Measurements from ENCODE around the gene MED29.

MED29 gene

GRCh38 chr19:39438270-39438934, 47.2 kb downstream of the MED29 start:
- peaks cover 11 to 13% (median 12%) of the 10 kb centered on the region in 3 donors for H3K36me3 ChIP-seq
- H3K27me3 ChIP-seq: no peaks in the 10 kb centered on the region
- H3K4me3 ChIP-seq: no peak overlapping the region
- intact Hi-C loops (cut with DNase I; ENCODE audit: low total_unique reads): no loop called here
- H3K9me3 ChIP-seq: no peaks in the 10 kb centered on the region
- H3K27ac ChIP-seq: no peak overlapping the region
- DNase-seq: no peak
- TF ChIP-seq CTCF (IDR thresholded peaks at IDR 0.05): no peak
- peaks cover 0 to 29% (median 25%) of the 10 kb centered on the region in 4 donors for H3K4me1 ChIP-seq

DNA sequence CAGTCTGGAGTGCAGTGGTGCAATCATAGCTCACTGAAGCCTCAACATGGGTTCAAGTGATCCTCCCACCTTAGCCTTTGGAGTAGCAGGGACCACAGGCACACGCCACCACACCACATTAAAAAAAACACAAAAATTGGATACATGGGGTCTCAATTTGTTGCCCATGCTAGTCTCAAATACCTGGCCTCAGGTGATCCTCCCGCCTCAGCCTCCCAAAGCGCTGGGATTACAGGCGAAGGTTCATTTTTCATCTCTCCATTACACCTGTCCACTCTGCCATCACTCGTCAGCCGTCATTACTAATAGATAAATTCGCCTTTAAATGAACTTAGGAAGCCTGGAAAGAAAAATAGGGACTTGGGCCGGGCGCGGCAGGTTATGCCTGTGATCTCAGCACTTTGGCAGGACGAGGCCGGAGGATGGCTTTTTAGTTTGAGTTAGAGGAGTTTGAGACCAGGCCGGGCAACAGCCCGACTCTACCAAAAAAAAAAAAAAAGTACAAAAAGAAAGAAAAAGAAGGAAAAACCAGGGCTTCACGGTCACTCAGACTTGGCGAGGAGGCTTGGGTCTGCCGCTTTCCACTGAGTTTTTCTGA, 53.5 kb downstream of the MED29 start:
- TF ChIP-seq CTCF (IDR thresholded peaks at IDR 0.05): no peak
- Histone ChIP-seq H3K4me3 (peak overlapping the region; percentile 67 to 100), H3K36me3 (peaks cover 0 to 9% (median 0%) of the 10 kb centered on the region in 3 donors), H3K27ac (peak overlapping the region; percentile 86 to 87), H3K27me3 (no peaks in the 10 kb centered on the region), H3K9me3 (no peaks in the 10 kb centered on the region), H3K4me1 (peaks cover 0 to 48% (median 33%) of the 10 kb centered on the region in 4 donors)
- intact Hi-C loops (cut with DNase I; ENCODE audit: low total_unique reads): loop anchor here (5.0 kb wide), 1 partner anchor 88 kb away; the partner anchor contains the start of gene EID2B
- no peak for DNase-seq

DNA sequence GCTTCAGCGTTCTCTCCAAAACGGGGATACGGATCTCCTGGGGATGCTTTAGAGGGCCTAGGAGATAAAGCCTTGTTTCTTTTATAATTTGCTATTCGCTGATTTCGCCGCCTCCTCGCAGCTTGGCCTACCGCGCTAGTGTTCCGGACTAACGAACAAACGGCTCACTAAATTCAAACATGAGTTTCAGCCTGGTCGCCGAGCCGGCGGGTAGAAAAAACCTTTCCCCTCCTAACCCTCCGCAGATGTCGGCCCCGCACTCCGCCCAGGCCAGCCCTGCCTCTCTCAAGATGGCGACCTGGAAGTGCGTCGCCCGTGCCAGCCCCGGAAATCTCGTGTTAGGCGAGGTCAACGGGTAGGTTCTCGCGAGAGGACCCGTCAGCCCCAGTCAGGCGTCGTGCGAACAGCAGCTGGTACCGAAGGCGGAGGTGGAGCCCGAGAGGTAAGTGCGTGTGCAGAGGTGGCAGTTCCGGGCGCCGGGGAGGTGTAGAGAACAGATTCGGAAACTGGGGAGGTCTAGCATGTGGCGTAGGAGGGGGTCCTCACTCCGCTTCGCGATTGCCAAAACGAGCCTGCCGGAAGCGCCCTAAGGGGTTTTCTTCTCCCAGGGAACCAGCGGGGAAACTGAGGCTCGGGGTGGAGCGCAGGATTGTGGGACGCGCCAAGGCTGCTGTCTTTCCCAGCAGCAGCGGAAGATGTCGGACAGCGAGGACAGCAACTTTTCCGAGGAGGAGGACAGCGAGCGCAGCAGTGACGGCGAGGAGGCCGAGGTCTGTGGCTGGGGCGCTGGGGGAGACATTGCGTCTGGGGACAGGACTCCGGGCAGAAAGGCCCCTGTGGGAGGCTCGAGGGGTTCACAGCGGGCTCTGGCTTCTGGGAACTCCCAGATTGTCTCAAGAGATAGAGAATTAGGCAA, 54.3 kb downstream of the MED29 start, which contains the start of gene SUPT5H:
Gene SUPT5H (plus strand): TSS at position 387 of the 916 bp plus-strand sequence. CDS start 309 bp downstream, at position 696.
- intact Hi-C loops (cut with DNase I; ENCODE audit: low total_unique reads): loop anchor here (2.0 kb wide), 1 partner anchor 35 kb away; the partner anchor contains the start of gene TIMM50
- Histone ChIP-seq H3K4me3 (peak within 1 kb of the TSS; percentile 67 to 100), H3K36me3 (peaks cover 0 to 9% (median 0%) of the 10 kb centered on the region in 3 donors), H3K27me3 (no peaks in the 10 kb centered on the region), H3K9me3 (no peaks in the 10 kb centered on the region), H3K27ac (peak within 1 kb of the TSS; percentile 86 to 87), H3K4me1 (peaks cover 0 to 51% (median 37%) of the 10 kb centered on the region in 4 donors)
- peak; percentile 96 to 98 for DNase-seq
- TF ChIP-seq CTCF (IDR thresholded peaks at IDR 0.05): no peak

- no peak for DNase-seq
- Histone ChIP-seq H3K4me3 (peak overlapping the region; percentile 67 to 100), H3K27me3 (no peaks in the 10 kb centered on the region), H3K4me1 (peaks cover 0 to 53% (median 36%) of the 10 kb centered on the region in 4 donors), H3K36me3 (peaks cover 0 to 11% (median 0%) of the 10 kb centered on the region in 3 donors), H3K27ac (peak overlapping the region; percentile 86 to 87), H3K9me3 (no peaks in the 10 kb centered on the region)
- intact Hi-C loops (cut with DNase I; ENCODE audit: low total_unique reads): loop anchor here (2.0 kb wide), 1 partner anchor 34 kb away; the partner anchor contains the start of gene TIMM50
- no peak for TF ChIP-seq CTCF (IDR thresholded peaks at IDR 0.05)
Observed at GRCh38 chr19:39446365-39447084, 55.3 kb downstream of the MED29 start.

DNA sequence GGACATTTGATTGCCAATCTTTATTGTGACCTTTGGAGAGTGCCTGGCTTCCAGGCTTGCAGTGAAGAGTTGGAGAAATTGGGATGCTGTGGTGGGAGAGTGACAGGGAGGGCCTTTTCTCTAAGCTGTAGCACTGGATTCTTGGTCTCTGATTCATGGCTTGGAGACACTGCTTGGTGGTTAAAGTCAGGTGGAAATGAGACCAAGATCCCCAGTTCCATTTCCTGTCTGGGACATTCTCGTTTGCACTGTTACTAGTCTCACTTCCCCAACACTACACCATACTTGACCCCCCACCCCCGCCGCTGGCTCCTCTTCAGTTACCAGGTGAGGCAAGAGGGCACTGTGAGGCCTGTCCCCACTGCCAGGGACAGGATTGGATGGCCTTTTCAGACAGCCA, 57.1 kb downstream of the MED29 start:
- no peak for DNase-seq
- Histone ChIP-seq H3K4me3 (no peak overlapping the region), H3K9me3 (no peaks in the 10 kb centered on the region), H3K27me3 (no peaks in the 10 kb centered on the region), H3K27ac (no peak overlapping the region), H3K36me3 (peaks cover under 1 to 26% (median 1%) of the 10 kb centered on the region in 3 donors), H3K4me1 (peaks cover 0 to 53% (median 36%) of the 10 kb centered on the region in 4 donors)
- TF ChIP-seq CTCF (IDR thresholded peaks at IDR 0.05): no peak
- intact Hi-C loops (cut with DNase I; ENCODE audit: low total_unique reads): no loop called here
